Progenitor cell of endocrine pancreas (in vitro differentiated cells): ENCODE measurements around the gene ANKUB1. TPM values are rescaled to one million over a fixed set of nuclear protein-coding genes. Genes with fewer than 3 reads are reported as not detected.

Source experiments
- DNase-seq: peaks from one replicate; pipeline ENCODE4 v3.0.0; 2021; ENCODE audit warnings: low spot score; ENCODE audit not compliant: unreplicated experiment
- H3K27ac Mint-ChIP-seq: 2 replicates; pipeline ENCODE4 v1.8.0; 2021; ENCODE audit warnings: mild to moderate bottlenecking, moderate library complexity, mixed read lengths
- H3K27me3 Mint-ChIP-seq: 2 replicates; pipeline ENCODE4 v1.8.0; 2021; ENCODE audit warnings: mixed read lengths
- H3K36me3 Mint-ChIP-seq: 2 replicates; pipeline ENCODE4 v1.8.0; 2022; ENCODE audit warnings: mixed read lengths; ENCODE audit not compliant: insufficient read depth
- H3K4me1 Mint-ChIP-seq: 2 replicates; pipeline ENCODE4 v1.8.0; 2021; ENCODE audit warnings: low read depth, mixed read lengths
- H3K4me3 Mint-ChIP-seq: 2 replicates; pipeline ENCODE4 v1.8.0; 2021; ENCODE audit warnings: low read depth, mild to moderate bottlenecking, moderate library complexity, mixed read lengths
- H3K9me3 Mint-ChIP-seq: 2 replicates; pipeline ENCODE4 v1.8.0; 2021; ENCODE audit warnings: low read depth, mixed read lengths
- total RNA-seq: library from RNA; stranded (reverse); gene quantifications from 2 replicates; pipeline ENCODE4 v1.2.1, GENCODE V29; 2021
- TF ChIP-seq, protein P1 (sequence below): fragments of 200-600 bp; sonication (generic); IDR thresholded peaks from one replicate; pipeline ENCODE4 v1.5.0; 2021; ENCODE audit warnings: antibody characterized with exemption, mild to moderate bottlenecking; ENCODE audit not compliant: unreplicated experiment

ANKUB1 gene
- total RNA-seq, 1 donor from 2014 or later = not detected

DNA sequence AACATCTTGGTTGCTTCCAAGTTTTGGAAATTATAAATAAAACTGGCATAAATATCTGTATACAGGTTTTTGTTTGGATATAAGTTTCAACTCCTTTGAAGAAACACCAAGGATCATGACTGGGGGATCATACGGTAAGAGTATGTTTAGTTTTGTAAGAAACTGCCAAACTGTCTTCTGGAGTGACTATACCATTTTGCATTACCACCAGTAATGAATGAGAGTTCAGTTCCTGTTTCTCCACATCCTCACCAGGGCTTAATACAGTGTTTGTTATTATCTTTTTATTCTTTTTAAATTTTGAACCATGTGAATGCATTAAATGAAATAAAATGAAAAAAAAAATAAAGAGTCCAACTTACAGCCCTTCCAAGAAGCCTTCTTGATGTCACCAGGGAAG, 3.7 kb upstream of the ANKUB1 start:
- H3K4me1 Mint-ChIP-seq = peaks cover 9% of the 10 kb centered on the region
- TF ChIP-seq, protein P1, sequence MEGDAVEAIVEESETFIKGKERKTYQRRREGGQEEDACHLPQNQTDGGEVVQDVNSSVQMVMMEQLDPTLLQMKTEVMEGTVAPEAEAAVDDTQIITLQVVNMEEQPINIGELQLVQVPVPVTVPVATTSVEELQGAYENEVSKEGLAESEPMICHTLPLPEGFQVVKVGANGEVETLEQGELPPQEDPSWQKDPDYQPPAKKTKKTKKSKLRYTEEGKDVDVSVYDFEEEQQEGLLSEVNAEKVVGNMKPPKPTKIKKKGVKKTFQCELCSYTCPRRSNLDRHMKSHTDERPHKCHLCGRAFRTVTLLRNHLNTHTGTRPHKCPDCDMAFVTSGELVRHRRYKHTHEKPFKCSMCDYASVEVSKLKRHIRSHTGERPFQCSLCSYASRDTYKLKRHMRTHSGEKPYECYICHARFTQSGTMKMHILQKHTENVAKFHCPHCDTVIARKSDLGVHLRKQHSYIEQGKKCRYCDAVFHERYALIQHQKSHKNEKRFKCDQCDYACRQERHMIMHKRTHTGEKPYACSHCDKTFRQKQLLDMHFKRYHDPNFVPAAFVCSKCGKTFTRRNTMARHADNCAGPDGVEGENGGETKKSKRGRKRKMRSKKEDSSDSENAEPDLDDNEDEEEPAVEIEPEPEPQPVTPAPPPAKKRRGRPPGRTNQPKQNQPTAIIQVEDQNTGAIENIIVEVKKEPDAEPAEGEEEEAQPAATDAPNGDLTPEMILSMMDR = no peak
- peaks cover 7% of the 10 kb centered on the region for H3K9me3 Mint-ChIP-seq
- no peak for DNase-seq
- no peak overlapping the region for H3K27ac Mint-ChIP-seq
- H3K36me3 Mint-ChIP-seq = no peaks in the 10 kb centered on the region
- no peaks in the 10 kb centered on the region for H3K27me3 Mint-ChIP-seq
- H3K4me3 Mint-ChIP-seq = no peak overlapping the region

DNA sequence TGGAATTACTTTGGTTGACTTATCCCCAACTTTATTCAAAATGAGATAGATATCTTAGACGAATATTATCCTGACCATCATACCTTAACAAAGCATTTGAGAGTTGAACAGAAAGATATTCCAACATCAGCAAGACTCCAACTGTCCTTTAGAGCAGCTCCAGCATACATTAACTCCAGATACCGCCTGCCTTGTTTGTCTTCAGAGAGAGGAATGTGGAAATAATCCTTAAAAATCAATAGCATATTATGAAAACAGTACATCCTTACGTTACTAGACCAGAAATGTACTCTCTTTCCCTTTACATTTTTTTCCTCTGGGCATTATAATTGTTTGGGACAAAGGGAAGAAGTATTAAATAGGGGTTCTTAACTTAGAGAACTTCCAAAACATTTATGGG, 1.7 kb downstream of the ANKUB1 start:
- Mint-ChIP-seq H3K27ac (no peak overlapping the region), H3K4me3 (no peak overlapping the region)

DNA sequence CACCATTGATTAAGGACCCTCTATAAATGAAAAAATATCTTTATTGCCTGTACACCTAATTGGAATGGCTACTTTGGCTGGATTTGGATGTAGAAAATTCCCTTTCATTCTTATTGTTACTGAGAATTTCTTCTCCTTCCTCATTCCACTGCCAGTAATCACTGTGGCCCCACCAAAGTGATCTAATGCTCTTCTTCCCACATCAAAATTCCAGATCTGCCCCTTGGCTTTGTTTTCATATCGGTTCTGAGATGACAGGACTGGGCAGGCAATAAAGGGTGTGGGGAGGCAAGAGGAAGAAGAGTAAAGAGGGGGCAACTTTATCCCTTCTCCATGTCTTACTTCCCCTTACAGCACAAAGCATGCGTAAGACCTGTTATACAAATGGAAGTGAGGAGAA, 2.1 kb downstream of the ANKUB1 start:
- Mint-ChIP-seq H3K36me3 (no peaks in the 10 kb centered on the region), H3K27ac (no peak overlapping the region), H3K9me3 (peaks cover 4% of the 10 kb centered on the region), H3K4me1 (peaks cover 16% of the 10 kb centered on the region), H3K4me3 (no peak overlapping the region), H3K27me3 (no peaks in the 10 kb centered on the region)
- DNase-seq = no peak
- TF ChIP-seq, protein P1 = no peak

More for the DNA sequence above, 1.7 kb downstream of the ANKUB1 start:
- Mint-ChIP-seq H3K27me3 (no peaks in the 10 kb centered on the region), H3K36me3 (no peaks in the 10 kb centered on the region), H3K4me1 (peaks cover 16% of the 10 kb centered on the region), H3K9me3 (peaks cover 4% of the 10 kb centered on the region)
- TF ChIP-seq, protein P1 = no peak
- no peak for DNase-seq

GRCh38 chr3:149784064-149784704, 8.2 kb downstream of the ANKUB1 start:
- no peaks in the 10 kb centered on the region for H3K4me1 Mint-ChIP-seq
- H3K9me3 Mint-ChIP-seq = peaks cover 4% of the 10 kb centered on the region
- DNase-seq = no peak
- TF ChIP-seq, protein P1 = no peak
- H3K27ac Mint-ChIP-seq = no peak overlapping the region
- H3K36me3 Mint-ChIP-seq = no peaks in the 10 kb centered on the region
- H3K4me3 Mint-ChIP-seq = no peak overlapping the region
- H3K27me3 Mint-ChIP-seq = no peaks in the 10 kb centered on the region

- H3K27ac Mint-ChIP-seq = no peak overlapping the region
- DNase-seq = no peak
- peaks cover 4% of the 10 kb centered on the region for H3K9me3 Mint-ChIP-seq
- no peaks in the 10 kb centered on the region for H3K27me3 Mint-ChIP-seq
- no peaks in the 10 kb centered on the region for H3K4me1 Mint-ChIP-seq
- TF ChIP-seq, protein P1 = no peak
- no peaks in the 10 kb centered on the region for H3K36me3 Mint-ChIP-seq
- H3K4me3 Mint-ChIP-seq = no peak overlapping the region
These were observed 8.8 kb downstream of the ANKUB1 start for GRCh38 chr3:149783576-149783975.
